Activated CD4-positive, alpha-beta T cell treated with anti-CD3 and anti-CD28 coated beads, Interleukin-2, amount 10 ng/mL, durations not matched to agents 24 days and 14 days (primary cell): Measurements from ENCODE around the gene IGFBPL1. TPM values are rescaled to one million over a fixed set of nuclear protein-coding genes. Genes with fewer than 3 reads are reported as not detected.

ENCODE experiments used
- DNase-seq: peaks from one replicate; pipeline ENCODE4 v3.0.0; 2022
- H3K27ac Mint-ChIP-seq: one replicate; pipeline ENCODE4 v1.8.0; 2022; ENCODE audit warnings: mild to moderate bottlenecking, mixed read lengths
- H3K27me3 Mint-ChIP-seq: one replicate; pipeline ENCODE4 v1.8.0; 2022; ENCODE audit warnings: mixed read lengths
- H3K36me3 Mint-ChIP-seq: one replicate; pipeline ENCODE4 v1.8.0; 2022; ENCODE audit warnings: low read depth, mild to moderate bottlenecking, mixed read lengths
- H3K4me1 Mint-ChIP-seq: one replicate; pipeline ENCODE4 v1.8.0; 2021; ENCODE audit warnings: mixed read lengths
- H3K4me3 Mint-ChIP-seq: one replicate; pipeline ENCODE4 v1.8.0; 2022; ENCODE audit warnings: mild to moderate bottlenecking, moderate library complexity, mixed read lengths
- H3K9me3 Mint-ChIP-seq: one replicate; pipeline ENCODE4 v1.8.0; 2021; ENCODE audit warnings: mixed read lengths
- intact Hi-C: fragments of 100-400 bp; cut with micrococcal nuclease; formaldehyde crosslinking; loops from one replicate; pipeline ENCODE4 v1.15.1; 2023
- total RNA-seq: library from RNA; stranded (reverse); gene quantifications from 2 replicates; pipeline ENCODE4 v1.2.3, GENCODE V29; 2022

IGFBPL1 gene
- total RNA-seq, 1 donor from 2014 or later: not detected

DNA sequence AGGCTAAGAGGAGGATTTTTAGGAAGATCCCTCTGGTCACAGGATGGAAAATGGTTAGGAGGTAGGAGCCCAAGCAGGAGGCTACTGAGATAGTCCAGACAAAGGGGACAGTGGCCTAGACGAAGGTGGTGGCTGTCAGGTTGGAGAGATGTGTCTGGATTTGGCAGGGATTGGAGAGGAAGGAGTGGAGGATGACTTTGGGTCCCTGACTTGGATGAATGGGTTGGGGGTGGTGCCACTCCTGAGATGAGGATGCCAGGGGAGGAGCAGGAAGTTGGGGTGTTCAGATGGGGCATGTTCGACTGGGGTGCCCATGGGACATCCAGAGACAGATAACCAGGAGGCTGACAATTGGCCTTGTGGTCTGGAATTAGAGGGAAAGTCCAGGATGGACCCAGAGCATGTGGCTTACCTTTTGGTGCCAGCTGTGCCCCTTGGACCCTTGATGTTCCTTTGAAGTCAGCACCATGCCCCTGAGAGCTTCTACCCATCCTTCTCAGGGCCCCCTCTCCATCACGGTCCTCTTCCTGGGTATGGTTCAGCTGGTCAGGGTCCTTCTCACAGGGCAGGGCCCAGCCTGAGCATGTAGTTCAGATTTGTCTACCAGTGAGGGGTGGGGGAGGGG is 15.1 kb upstream of the IGFBPL1 start:
- H3K36me3 Mint-ChIP-seq: no peaks in the 10 kb centered on the region
- H3K9me3 Mint-ChIP-seq: no peaks in the 10 kb centered on the region
- no peak for DNase-seq
- intact Hi-C loops: no loop called here
- H3K4me1 Mint-ChIP-seq: no peaks in the 10 kb centered on the region
- no peak overlapping the region for H3K27ac Mint-ChIP-seq
- no peak overlapping the region for H3K4me3 Mint-ChIP-seq
- peaks cover 1% of the 10 kb centered on the region for H3K27me3 Mint-ChIP-seq

- intact Hi-C loops: no loop called here
- H3K27me3 Mint-ChIP-seq: no peaks in the 10 kb centered on the region
- no peaks in the 10 kb centered on the region for H3K36me3 Mint-ChIP-seq
- no peak overlapping the region for H3K27ac Mint-ChIP-seq
- no peak for DNase-seq
- H3K4me1 Mint-ChIP-seq: no peaks in the 10 kb centered on the region
- H3K4me3 Mint-ChIP-seq: no peak overlapping the region
- no peaks in the 10 kb centered on the region for H3K9me3 Mint-ChIP-seq
Observed at GRCh38 chr9:38437193-38437823, 13.1 kb upstream of the IGFBPL1 start.

- intact Hi-C loops: no loop called here
- H3K27me3 Mint-ChIP-seq: peaks cover 3% of the 10 kb centered on the region
- no peak overlapping the region for H3K4me3 Mint-ChIP-seq
- H3K4me1 Mint-ChIP-seq: no peaks in the 10 kb centered on the region
- no peaks in the 10 kb centered on the region for H3K9me3 Mint-ChIP-seq
- no peak for DNase-seq
- H3K27ac Mint-ChIP-seq: no peak overlapping the region
- H3K36me3 Mint-ChIP-seq: no peaks in the 10 kb centered on the region
Observed at GRCh38 chr9:38436708-38437107, 12.5 kb upstream of the IGFBPL1 start.

DNA sequence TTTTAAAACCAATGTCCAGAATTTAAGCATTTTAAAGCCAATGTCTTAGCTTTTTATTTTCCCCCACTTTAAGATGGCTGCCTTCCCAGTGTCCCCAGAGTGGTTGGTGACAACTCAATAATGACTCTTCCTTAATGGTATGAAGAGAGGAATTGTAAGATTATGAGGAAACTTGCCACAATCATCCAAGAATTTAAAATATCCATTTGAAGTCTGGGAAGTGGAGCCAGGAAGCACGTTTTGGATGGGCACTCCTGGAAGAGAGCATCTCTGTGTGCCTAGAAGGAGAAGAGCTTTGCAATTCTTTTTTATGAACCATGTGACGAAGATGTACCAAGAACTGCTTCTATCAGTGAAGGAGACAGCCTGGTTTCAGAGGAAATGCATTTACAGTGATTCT is 11.3 kb upstream of the IGFBPL1 start:
- peaks cover 3% of the 10 kb centered on the region for H3K27me3 Mint-ChIP-seq
- H3K27ac Mint-ChIP-seq: no peak overlapping the region
- no peaks in the 10 kb centered on the region for H3K36me3 Mint-ChIP-seq
- no peaks in the 10 kb centered on the region for H3K4me1 Mint-ChIP-seq
- intact Hi-C loops: no loop called here
- DNase-seq: no peak
- H3K4me3 Mint-ChIP-seq: no peak overlapping the region
- no peaks in the 10 kb centered on the region for H3K9me3 Mint-ChIP-seq

GRCh38 chr9:38434853-38435252 is 10.6 kb upstream of the IGFBPL1 start:
- no peaks in the 10 kb centered on the region for H3K36me3 Mint-ChIP-seq
- H3K27me3 Mint-ChIP-seq: peaks cover 3% of the 10 kb centered on the region
- DNase-seq: no peak
- H3K4me1 Mint-ChIP-seq: no peaks in the 10 kb centered on the region
- intact Hi-C loops: no loop called here
- H3K27ac Mint-ChIP-seq: no peak overlapping the region
- H3K4me3 Mint-ChIP-seq: no peak overlapping the region
- no peaks in the 10 kb centered on the region for H3K9me3 Mint-ChIP-seq

GRCh38 chr9:38434365-38434764 is 10.1 kb upstream of the IGFBPL1 start:
- intact Hi-C loops: no loop called here
- no peaks in the 10 kb centered on the region for H3K36me3 Mint-ChIP-seq
- H3K4me3 Mint-ChIP-seq: no peak overlapping the region
- no peak for DNase-seq
- H3K9me3 Mint-ChIP-seq: no peaks in the 10 kb centered on the region
- peaks cover 3% of the 10 kb centered on the region for H3K27me3 Mint-ChIP-seq
- no peak overlapping the region for H3K27ac Mint-ChIP-seq
- no peaks in the 10 kb centered on the region for H3K4me1 Mint-ChIP-seq

DNA sequence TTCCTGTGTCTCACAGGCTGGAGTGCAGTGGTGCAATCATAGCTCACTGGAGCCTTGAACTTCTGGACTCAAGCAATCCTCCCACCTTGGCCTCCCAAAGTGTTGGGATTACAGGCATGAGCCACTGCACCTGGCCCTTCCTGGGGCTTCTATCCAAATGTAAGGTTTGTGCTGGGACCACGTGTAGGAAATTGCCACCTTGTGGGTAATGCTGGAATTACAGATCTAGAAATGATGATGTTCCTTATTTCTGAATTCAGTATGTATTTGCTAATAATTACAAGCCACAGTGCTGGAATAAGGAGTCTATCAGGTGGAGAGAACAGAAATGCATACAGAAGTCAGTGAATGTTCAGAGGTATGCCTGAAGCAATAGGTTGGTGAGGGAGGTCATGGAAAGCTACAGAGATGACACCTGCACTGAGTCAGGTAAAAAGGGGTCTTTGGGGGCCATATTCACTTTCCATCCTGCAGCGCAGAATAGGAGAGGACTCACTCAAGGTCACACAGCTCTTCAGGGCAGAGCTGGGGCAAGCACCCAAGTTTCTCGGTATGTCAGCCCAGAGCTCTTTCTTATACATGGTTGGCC is 8.8 kb upstream of the IGFBPL1 start:
- Mint-ChIP-seq H3K36me3 (no peaks in the 10 kb centered on the region), H3K27me3 (peaks cover 4% of the 10 kb centered on the region), H3K4me3 (no peak overlapping the region), H3K27ac (no peak overlapping the region), H3K4me1 (no peaks in the 10 kb centered on the region), H3K9me3 (no peaks in the 10 kb centered on the region)
- intact Hi-C loops: no loop called here
- no peak for DNase-seq

GRCh38 chr9:38431116-38431515 is 6.9 kb upstream of the IGFBPL1 start:
- no peaks in the 10 kb centered on the region for H3K4me1 Mint-ChIP-seq
- H3K27me3 Mint-ChIP-seq: peaks cover 18% of the 10 kb centered on the region
- H3K4me3 Mint-ChIP-seq: no peak overlapping the region
- no peaks in the 10 kb centered on the region for H3K36me3 Mint-ChIP-seq
- intact Hi-C loops: no loop called here
- DNase-seq: no peak
- H3K9me3 Mint-ChIP-seq: no peaks in the 10 kb centered on the region
- no peak overlapping the region for H3K27ac Mint-ChIP-seq

DNA sequence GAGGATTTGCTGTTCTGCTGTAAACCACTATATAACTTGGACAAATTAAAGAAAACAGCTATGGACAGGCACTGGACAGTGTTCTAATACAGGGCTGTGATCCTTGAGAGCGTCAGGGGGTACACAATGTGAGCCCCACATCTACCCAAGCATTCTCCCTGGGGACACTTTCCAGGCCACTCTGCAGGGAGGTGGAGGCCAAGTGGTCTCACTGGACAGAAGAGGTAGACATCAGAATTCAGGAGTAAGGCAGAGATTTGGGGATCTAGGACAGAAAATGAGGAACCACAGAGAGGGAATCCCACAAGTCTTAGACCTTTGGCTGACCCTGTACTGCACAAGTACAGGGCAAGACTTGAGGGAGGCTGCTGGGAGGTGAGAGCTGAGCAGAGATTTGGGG is 3.8 kb upstream of the IGFBPL1 start:
- H3K4me3 Mint-ChIP-seq: no peak overlapping the region
- intact Hi-C loops: no loop called here
- H3K4me1 Mint-ChIP-seq: no peaks in the 10 kb centered on the region
- no peak overlapping the region for H3K27ac Mint-ChIP-seq
- H3K27me3 Mint-ChIP-seq: peaks cover 35% of the 10 kb centered on the region
- H3K36me3 Mint-ChIP-seq: no peaks in the 10 kb centered on the region
- DNase-seq: no peak
- H3K9me3 Mint-ChIP-seq: no peaks in the 10 kb centered on the region

DNA sequence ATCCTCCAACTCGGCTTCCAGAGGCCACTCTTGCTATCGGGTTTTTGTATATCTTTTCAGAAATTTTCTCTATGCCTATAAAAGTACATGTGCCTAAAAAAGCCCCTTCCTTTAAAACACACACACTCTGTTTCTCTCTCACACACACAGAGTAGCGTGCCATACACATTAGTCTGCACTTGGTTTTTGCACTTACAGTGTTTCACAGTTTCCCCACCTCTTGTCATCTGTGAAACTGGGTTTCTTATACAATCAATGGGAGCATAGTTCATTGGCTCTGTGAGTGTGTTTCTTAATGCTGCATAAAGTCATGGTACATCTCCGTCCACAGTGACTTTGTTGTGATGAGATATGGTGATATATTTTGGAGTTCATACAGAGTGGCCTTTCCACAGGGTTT is 664 bp upstream of the IGFBPL1 start:
- H3K9me3 Mint-ChIP-seq: no peaks in the 10 kb centered on the region
- H3K27me3 Mint-ChIP-seq: peaks cover 53% of the 10 kb centered on the region
- H3K4me1 Mint-ChIP-seq: no peaks in the 10 kb centered on the region
- DNase-seq: no peak
- H3K4me3 Mint-ChIP-seq: no peak overlapping the region
- H3K36me3 Mint-ChIP-seq: no peaks in the 10 kb centered on the region
- no peak overlapping the region for H3K27ac Mint-ChIP-seq
- intact Hi-C loops: no loop called here

- intact Hi-C loops: no loop called here
- H3K4me1 Mint-ChIP-seq: no peaks in the 10 kb centered on the region
- peaks cover 53% of the 10 kb centered on the region for H3K27me3 Mint-ChIP-seq
- H3K9me3 Mint-ChIP-seq: no peaks in the 10 kb centered on the region
- no peak overlapping the region for H3K4me3 Mint-ChIP-seq
- H3K36me3 Mint-ChIP-seq: no peaks in the 10 kb centered on the region
- H3K27ac Mint-ChIP-seq: no peak overlapping the region
- DNase-seq: no peak
Observed at GRCh38 chr9:38423273-38423972, 831 bp downstream of the IGFBPL1 start.

- intact Hi-C loops: no loop called here
- Mint-ChIP-seq H3K27me3 (peaks cover 48% of the 10 kb centered on the region), H3K27ac (no peak overlapping the region), H3K9me3 (no peaks in the 10 kb centered on the region), H3K4me1 (no peaks in the 10 kb centered on the region), H3K36me3 (no peaks in the 10 kb centered on the region), H3K4me3 (no peak overlapping the region)
- DNase-seq: no peak
Observed at GRCh38 chr9:38422555-38423260, 1.5 kb downstream of the IGFBPL1 start.

GRCh38 chr9:38421498-38422211 is 2.6 kb downstream of the IGFBPL1 start:
- H3K27ac Mint-ChIP-seq: no peak overlapping the region
- H3K9me3 Mint-ChIP-seq: no peaks in the 10 kb centered on the region
- no peak for DNase-seq
- H3K27me3 Mint-ChIP-seq: peaks cover 41% of the 10 kb centered on the region
- intact Hi-C loops: no loop called here
- H3K36me3 Mint-ChIP-seq: no peaks in the 10 kb centered on the region
- no peak overlapping the region for H3K4me3 Mint-ChIP-seq
- H3K4me1 Mint-ChIP-seq: no peaks in the 10 kb centered on the region
